ENCODE measurements around the gene GIGYF2.

DNA sequence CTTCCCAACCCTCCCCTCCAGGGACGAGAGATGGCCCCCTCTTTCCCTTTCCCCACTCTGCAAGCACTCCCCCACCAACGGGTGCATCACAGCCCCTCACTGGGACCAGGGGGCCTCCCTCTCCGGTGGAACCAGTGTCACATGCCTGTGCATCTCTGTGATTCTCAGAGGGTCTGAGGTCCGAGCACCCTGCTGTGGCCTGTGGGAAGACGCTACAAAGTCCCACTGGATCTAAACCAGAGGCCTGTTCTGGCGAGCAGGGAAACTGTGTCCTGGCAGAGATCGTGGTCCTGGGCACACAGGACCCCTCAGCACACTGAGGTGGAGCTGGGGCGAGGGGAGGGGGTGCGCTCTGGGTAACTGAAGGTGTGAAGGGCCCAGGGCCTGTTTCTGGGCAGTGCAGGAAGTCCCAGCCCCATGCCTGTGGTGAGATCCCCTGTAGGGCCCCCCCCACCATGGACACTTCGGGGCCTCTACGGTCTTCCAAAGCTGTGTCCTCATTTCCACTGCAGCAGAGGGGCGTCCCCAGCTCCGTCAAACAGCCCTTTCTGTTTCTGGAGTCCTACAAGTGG is 180.9 kb downstream of the GIGYF2 start:
- TF ChIP-seq, protein P1, sequence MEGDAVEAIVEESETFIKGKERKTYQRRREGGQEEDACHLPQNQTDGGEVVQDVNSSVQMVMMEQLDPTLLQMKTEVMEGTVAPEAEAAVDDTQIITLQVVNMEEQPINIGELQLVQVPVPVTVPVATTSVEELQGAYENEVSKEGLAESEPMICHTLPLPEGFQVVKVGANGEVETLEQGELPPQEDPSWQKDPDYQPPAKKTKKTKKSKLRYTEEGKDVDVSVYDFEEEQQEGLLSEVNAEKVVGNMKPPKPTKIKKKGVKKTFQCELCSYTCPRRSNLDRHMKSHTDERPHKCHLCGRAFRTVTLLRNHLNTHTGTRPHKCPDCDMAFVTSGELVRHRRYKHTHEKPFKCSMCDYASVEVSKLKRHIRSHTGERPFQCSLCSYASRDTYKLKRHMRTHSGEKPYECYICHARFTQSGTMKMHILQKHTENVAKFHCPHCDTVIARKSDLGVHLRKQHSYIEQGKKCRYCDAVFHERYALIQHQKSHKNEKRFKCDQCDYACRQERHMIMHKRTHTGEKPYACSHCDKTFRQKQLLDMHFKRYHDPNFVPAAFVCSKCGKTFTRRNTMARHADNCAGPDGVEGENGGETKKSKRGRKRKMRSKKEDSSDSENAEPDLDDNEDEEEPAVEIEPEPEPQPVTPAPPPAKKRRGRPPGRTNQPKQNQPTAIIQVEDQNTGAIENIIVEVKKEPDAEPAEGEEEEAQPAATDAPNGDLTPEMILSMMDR (IDR thresholded peaks at IDR 0.05; ENCODE audit: low read depth, low read length): no peak
- TF ChIP-seq EZH2phosphoT487 (IDR thresholded peaks at IDR 0.05; ENCODE audit: low read depth): no peak

Data from OCI-LY3 (cell line).